Bronchial epithelial cell (primary cell): ENCODE measurements around the gene VIPR1. TPM values are rescaled to one million over a fixed set of nuclear protein-coding genes. Genes with fewer than 3 reads are reported as not detected.

Experiments used
- DNase-seq: peaks from one replicate; pipeline ENCODE4 v3.0.0-alpha.2; 2010; ENCODE audit warnings: low read depth
- FAIRE-seq: peaks from 2 replicates; lab custom pipeline; 2011; peaks lifted over from hg19 to GRCh38; lab: Jason Lieb, UNC
- H3K27me3 ChIP-seq: 2 replicates; pipeline ENCODE4 v1.5.1; 2011; ENCODE audit warnings: low read length; ENCODE audit not compliant: control insufficient read depth, insufficient read depth
- H3K36me3 ChIP-seq: 2 replicates; pipeline ENCODE4 v1.5.1; 2011; ENCODE audit warnings: low read length; ENCODE audit not compliant: control insufficient read depth, insufficient read depth
- H3K4me3 ChIP-seq: 2 replicates; pipeline ENCODE4 v1.5.1; 2011; ENCODE audit warnings: mild to moderate bottlenecking, low read depth, low read length, control low read depth
- total RNA-seq: library from RNA; depleted of rRNA; stranded (reverse); fragments of >200 nt; gene quantifications from 2 replicates; pipeline ENCODE4 v1.2.1, GENCODE V29; 2014
- TF ChIP-seq, protein P1 (sequence below): IDR thresholded peaks from 2 replicates; pipeline ENCODE4 v1.5.1; 2011; ENCODE audit warnings: mild to moderate bottlenecking, moderate library complexity, low read length, control low read depth, inconsistent platforms; ENCODE audit not compliant: insufficient read depth, severe bottlenecking

The VIPR1 gene
- total RNA-seq, 1 donor from 2014 or later = 5.8 TPM

DNA sequence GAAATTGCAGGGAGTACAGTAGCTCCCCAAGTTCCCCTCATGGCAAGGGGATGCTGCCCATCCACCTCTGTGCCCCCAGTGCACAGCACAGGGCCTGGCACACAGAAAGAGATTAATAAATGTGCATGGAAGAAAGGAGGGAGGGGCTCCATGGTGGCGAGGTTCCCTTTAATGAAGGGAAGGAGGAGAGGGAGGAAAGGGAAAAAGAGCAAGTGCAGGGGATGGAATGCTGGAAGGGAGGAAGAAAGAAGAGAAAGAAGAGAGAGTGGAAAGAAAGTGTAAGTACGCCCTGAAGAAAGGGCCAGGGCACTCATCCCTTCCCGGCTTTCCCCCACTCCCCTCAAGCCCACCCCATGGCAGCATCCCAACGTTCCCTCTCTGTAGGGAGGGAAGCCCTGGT, 1.5 kb upstream of the VIPR1 start:
- H3K4me3 ChIP-seq = no peak overlapping the region
- FAIRE-seq (no peak), DNase-seq (no peak)
- peaks cover 4% of the 10 kb centered on the region for H3K27me3 ChIP-seq
- no peaks in the 10 kb centered on the region for H3K36me3 ChIP-seq
- TF ChIP-seq, protein P1, sequence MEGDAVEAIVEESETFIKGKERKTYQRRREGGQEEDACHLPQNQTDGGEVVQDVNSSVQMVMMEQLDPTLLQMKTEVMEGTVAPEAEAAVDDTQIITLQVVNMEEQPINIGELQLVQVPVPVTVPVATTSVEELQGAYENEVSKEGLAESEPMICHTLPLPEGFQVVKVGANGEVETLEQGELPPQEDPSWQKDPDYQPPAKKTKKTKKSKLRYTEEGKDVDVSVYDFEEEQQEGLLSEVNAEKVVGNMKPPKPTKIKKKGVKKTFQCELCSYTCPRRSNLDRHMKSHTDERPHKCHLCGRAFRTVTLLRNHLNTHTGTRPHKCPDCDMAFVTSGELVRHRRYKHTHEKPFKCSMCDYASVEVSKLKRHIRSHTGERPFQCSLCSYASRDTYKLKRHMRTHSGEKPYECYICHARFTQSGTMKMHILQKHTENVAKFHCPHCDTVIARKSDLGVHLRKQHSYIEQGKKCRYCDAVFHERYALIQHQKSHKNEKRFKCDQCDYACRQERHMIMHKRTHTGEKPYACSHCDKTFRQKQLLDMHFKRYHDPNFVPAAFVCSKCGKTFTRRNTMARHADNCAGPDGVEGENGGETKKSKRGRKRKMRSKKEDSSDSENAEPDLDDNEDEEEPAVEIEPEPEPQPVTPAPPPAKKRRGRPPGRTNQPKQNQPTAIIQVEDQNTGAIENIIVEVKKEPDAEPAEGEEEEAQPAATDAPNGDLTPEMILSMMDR = no peak

- FAIRE-seq (no peak), DNase-seq (no peak)
- no peaks in the 10 kb centered on the region for H3K36me3 ChIP-seq
- TF ChIP-seq, protein P1 = no peak
- H3K27me3 ChIP-seq = peaks cover 4% of the 10 kb centered on the region
- H3K4me3 ChIP-seq = peak overlapping the region; percentile 45
Measured at GRCh38 chr3:42501321-42501680, 1.1 kb upstream of the VIPR1 start.

DNA sequence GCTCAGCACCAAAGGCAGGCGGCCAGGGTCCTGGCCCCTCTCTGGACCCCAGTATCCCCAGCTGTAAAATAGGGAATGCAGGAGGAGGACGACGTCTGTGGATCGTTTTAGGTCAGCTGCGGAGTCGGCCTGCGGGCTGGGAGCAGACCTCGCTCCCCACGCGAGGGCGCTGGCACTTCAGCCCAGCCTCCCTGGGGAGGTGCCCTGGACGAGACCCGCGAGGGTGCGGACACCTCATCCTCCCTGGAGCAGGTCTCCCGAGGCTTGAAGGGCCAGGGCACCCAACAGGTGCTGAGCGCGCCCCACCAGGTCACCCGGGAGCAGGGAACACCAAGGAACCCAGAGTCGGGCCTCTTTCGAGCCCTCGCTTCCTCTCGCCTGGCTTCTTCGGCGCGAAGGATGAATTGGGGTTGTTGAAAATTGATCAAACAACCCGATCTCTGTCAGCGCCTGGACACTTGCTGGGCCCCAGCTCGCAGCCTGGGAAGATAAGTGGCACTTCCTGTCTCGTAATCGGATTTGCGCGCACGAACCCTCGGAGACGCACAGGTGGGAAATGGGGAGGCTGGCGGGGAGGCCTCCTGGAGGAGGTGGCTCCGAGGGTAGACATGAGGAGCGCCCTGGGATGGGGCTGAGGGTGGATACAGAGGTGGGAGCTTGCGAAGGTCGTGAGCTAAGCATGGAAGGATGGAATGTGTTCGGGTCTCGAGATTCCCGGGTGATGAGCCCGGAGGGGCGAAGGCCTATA, 588 bp upstream of the VIPR1 start:
- DNase-seq = peak; percentile 59
- FAIRE-seq = no peak
- H3K4me3 ChIP-seq = peak overlapping the region; percentile 45
- peaks cover 4% of the 10 kb centered on the region for H3K27me3 ChIP-seq
- H3K36me3 ChIP-seq = no peaks in the 10 kb centered on the region
- TF ChIP-seq, protein P1 = peak; percentile 94

DNA sequence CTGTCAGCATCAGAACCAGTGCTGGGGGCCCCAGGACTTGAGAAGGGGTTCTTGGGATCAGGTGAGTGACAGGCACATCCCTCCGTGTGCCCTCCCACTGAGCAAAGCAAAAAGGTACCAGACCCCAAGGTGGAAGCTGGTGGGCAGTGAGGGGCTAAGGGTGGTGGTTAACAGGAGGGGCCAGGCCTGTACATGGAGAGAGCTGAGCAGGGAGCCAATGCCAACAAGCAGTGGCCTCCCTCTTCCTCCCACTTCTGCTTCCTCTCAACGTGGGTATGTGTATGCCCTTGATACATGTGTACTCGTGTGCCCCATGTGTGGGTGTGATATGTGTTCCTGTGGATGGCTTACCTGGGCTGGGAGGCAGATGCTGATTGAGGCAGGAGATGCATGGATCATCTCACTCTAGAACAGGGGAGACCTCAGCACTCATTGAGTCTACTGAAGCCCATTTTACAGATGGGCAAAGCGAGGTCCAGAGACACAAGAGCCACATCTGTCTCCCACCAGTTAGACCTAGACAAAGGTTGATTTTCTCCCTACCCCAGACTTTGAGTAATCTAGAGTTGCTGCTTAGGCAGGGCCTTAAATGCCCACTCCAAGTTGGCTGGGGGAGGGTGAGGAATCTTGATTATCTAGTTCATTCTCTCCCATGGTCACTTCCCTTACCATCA, 945 bp downstream of the VIPR1 start:
- DNase-seq (no peak), FAIRE-seq (peak; percentile 84)
- Histone ChIP-seq H3K36me3 (no peaks in the 10 kb centered on the region), H3K27me3 (peaks cover 4% of the 10 kb centered on the region), H3K4me3 (peak overlapping the region; percentile 45)
- TF ChIP-seq, protein P1 = no peak

DNA sequence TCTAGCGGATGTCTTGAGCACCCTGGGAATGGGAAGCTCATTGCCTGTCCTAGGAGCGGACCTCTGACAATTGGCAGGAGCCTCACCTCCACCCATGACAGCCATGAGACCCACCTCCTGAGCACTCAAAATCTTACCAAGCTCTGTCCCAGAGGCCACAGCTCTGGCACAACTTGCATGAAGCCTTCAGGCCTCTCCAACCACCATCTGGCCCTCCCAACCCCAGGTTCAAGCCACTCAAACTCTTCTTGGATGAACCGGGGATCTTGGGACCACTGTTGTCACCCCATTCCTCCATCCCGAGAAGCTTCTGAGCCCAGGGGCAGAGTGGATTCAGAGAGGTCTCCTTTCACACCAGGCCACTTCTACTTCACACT, 1.5 kb downstream of the VIPR1 start:
- FAIRE-seq (no peak), DNase-seq (no peak)
- TF ChIP-seq, protein P1 = no peak
- peaks cover 4% of the 10 kb centered on the region for H3K27me3 ChIP-seq
- H3K36me3 ChIP-seq = no peaks in the 10 kb centered on the region
- no peak overlapping the region for H3K4me3 ChIP-seq
